ENCODE results near the gene MTERF2.
A peak's percentile ranks its signal among the peaks of the same experiment; 100 is the strongest.

The MTERF2 gene

GRCh38 chr12:106953352-106954250, 33.3 kb downstream of the MTERF2 start:
- DNase-seq (ENCODE audit: low read depth): peak; percentile 87

- no peak for DNase-seq (ENCODE audit: low read depth)
These were observed 36.4 kb downstream of the MTERF2 start for GRCh38 chr12:106950591-106950990.

- no peak for DNase-seq (ENCODE audit: low read depth)
These were observed 39.5 kb downstream of the MTERF2 start for GRCh38 chr12:106947461-106947860.

GRCh38 chr12:106945261-106945851, 41.6 kb downstream of the MTERF2 start:
- no peak for DNase-seq (ENCODE audit: low read depth)

GRCh38 chr12:106942775-106943174, 44.2 kb downstream of the MTERF2 start:
- DNase-seq (ENCODE audit: low read depth): no peak

GRCh38 chr12:106941481-106942156, 45.3 kb downstream of the MTERF2 start:
- DNase-seq (ENCODE audit: low read depth): no peak

- DNase-seq (ENCODE audit: low read depth): no peak
These were observed 52.7 kb downstream of the MTERF2 start for GRCh38 chr12:106934277-106934676.

Measured in EH (cell line).